NCI-H2107 (cell line): Measurements from ENCODE around the gene IRF7.

ENCODE experiments used
- DNase-seq: peaks from one replicate; lab custom pipeline; 2025; lab: John Stamatoyannopoulos, UW

Gene IRF7

GRCh38 chr11:620935-621814 lies 5.4 kb upstream of the IRF7 start:
- DNase-seq, result no peak

GRCh38 chr11:620201-620600 lies 4.5 kb upstream of the IRF7 start:
- DNase-seq, result no peak

DNA sequence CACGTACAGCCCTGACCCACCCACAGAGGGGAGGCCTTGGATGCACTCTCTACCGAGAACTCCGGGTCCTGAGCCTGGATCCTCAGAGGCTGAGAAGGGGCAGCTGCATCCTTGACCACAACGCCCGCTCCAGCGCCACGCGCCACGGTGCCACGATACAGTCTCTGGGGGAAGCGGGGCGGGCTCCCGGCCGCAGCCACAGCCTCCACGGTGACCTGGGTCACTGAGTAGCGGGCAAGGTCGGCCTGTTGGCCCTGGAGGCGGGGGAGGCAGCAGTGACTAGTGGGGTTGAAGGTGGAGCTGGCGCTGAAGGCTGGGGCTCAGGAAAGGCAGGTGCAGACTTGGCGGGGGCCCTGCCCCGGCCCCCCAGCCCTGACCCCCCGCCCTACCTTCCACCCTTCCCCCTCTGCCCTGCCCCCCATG lies 3.9 kb upstream of the IRF7 start:
- no peak for DNase-seq

GRCh38 chr11:618856-619627 lies 3.3 kb upstream of the IRF7 start:
- no peak for DNase-seq

DNA sequence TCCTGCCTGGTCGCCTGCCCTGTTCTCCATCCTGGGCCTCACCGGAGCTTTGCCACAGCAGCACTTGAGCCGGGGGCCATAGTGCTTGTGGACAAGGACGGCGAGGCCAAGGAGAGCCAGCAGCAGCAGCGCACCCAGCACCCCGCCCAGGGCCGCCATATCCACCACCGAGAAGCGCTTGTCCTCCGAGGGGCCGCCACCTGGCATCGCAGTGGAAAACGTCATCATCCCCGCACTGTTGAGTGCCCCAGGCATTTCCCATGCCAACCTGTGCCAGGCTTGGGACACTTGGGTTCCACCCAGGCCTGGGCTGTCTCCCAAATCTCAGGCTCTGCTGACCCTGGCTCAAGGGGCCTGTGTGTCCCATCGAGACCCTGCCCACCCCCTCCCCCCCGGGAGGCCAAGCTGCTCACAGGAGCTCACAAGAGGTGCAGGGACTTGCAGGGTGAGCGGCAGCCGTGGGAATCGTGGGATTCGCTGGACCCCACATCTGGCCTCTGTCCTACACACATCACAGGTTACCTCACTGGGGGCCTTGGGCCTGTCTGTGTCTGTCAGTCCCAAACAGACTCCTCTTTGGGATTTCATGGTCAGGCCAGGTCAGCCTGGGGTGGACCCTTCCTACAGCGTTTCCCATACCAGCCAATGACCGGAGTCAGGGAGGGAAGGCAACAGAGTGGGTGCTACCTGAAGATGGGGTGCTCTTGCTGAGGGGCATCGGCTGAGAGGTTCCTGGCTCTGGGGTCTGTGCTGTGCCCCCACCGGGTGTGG lies 2.3 kb upstream of the IRF7 start:
- no peak for DNase-seq

- DNase-seq, result no peak
Observed at GRCh38 chr11:617199-617911, 1.6 kb upstream of the IRF7 start.

DNA sequence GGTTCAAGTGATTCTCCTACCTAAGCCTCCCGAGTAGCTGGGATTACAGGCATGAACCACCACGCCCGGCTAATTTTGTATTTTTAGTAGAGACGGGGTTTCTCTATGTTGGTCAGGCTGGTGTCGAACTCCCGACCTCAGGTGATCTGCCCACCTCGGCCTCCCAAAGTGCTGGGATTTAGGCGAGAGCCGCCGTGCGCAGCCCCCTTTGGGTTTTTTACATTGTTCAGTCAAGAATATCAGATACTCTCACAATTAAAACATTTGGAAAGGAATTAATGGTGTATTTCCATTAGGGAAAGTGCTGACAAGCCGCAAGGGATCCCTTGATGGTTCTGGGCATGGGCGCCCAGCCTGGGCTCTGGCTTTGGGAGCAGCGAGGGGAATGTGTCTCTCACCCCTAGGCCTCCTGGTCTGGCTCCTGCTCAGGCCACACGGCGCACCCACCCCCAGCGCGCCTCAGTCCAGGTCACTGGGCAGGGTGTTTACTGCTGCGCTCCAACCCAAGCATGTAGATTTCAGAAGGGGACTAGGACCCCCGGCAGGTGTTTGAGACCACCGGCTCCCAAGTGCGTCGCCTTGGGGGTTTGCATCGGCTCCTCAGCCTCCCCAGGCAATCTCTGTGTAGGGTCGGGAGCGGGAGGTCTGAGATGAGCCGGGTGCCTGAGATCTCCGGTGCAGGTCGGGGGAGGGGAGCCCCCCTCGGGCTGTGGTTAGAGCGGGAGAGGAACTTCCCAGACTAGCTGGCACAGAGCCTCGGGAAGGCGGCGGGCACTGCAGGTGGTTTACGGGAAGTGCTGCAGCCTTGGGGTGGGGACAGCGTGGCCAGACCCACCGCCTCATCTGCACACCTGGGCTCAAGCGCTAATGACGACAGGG lies 809 bp upstream of the IRF7 start:
- DNase-seq, result no peak

GRCh38 chr11:614623-615503 lies 887 bp downstream of the IRF7 start:
- no peak for DNase-seq

GRCh38 chr11:614021-614622 lies 1.6 kb downstream of the IRF7 start:
- no peak for DNase-seq

DNA sequence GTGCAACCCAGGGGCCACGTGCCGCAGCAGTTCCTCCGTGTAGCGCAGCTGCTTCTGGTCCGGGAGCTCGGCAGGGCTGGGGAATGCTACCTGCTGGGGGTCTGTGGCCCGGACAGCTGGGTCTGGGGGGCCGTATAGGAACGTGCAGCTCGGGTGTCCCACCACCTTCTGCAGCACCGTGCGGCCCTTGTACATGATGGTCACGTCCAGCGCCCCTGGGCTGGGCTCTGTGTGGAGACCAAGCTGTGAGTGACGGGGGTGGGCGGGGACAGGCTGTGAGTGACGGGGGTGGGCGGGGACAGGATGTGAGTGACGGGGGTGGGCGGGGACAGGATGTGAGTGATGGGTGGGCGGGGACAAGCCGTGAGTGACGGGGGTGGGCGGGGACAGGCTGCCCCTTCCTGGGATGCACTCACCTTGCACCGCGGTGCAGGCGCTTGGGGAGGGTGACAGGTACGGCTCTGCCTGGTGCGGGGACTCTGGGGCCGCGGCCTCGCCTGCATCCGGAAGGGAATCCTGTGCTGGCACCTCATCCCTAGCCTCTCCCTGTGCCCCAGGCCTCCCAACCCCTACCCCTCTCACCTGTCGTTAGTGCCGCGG lies 2.3 kb downstream of the IRF7 start:
- DNase-seq, result no peak

DNA sequence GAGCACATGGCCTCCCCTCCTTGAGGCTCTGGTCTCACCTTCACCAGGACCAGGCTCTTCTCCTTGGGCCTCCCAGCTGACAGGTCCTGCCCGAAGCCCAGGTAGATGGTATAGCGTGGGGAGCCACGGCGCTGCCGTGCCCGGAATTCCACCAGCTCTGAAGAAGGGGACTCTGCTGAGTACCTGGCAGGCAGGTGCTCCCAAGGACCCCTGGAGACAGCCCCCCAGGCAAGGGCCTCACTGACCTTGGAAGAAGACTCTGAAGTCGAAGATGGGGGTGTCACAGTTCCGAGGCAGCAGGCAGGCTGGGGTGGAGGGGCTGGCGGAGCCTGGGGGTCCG lies 2.8 kb downstream of the IRF7 start:
- no peak for DNase-seq

GRCh38 chr11:612201-612960 lies 3.4 kb downstream of the IRF7 start:
- DNase-seq, result no peak

GRCh38 chr11:611001-611996 lies 4.5 kb downstream of the IRF7 start:
- DNase-seq, result no peak

DNA sequence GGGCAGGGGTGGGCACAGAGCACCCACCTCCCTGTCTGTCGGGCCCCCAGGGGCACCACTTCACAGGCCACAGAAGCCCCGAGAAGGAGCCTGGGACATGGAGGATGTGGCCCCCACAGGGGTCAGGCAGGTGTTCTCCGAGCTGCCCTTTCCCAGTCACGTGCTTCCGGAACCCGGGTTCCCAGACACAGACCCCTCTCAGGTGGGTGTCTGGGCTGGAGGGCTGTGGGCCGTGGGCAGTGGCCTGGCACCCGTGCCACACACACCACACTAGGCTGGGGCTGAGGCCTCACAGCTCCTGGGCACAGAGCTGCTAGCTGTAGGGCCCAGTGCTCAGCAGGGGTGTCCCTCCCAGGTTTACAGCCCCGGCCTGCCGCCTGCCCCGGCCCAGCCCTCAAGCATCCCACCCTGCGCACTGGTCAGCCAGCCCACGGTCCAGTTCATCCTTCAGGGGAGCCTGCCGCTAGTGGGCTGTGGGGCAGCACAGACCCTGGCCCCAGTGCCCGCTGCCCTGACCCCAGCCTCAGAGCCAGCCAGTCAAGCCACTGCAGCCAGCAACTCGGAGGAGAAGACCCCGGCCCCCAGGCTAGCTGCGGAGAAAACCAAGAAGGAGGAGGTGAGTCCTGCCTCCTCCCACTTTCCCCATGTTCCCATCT lies 5.5 kb downstream of the IRF7 start:
- DNase-seq, result no peak

GRCh38 chr11:609341-609811 lies 6.4 kb downstream of the IRF7 start:
- no peak for DNase-seq

DNA sequence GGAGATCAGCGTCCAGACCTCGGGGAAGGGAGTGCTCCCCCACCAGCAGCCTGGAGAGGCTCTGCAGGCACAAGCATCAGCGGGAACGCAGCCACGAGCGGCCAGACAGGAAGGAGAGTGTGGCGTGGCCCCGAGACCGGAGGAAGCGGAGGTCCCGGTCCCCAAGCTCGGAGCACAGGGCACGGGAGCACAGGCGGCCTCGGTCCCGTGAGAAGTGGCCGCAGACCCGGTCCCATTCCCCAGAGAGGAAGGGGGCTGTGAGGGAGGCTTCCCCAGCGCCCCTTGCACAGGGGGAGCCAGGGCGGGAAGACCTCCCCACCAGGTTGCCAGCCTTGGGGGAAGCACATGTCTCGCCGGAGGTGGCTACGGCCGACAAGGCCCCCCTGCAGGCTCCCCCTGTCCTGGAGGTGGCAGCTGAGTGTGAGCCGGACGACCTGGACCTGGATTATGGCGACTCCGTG lies 6.9 kb downstream of the IRF7 start:
- DNase-seq, result no peak
